Epidermal melanocyte (primary cell): ENCODE results near the gene PADI1.

Experiments
- DNase-seq: peaks from one replicate; pipeline ENCODE4 v3.0.0; 2011; ENCODE audit warnings: low spot score; ENCODE audit not compliant: insufficient read length

Gene PADI1

DNA sequence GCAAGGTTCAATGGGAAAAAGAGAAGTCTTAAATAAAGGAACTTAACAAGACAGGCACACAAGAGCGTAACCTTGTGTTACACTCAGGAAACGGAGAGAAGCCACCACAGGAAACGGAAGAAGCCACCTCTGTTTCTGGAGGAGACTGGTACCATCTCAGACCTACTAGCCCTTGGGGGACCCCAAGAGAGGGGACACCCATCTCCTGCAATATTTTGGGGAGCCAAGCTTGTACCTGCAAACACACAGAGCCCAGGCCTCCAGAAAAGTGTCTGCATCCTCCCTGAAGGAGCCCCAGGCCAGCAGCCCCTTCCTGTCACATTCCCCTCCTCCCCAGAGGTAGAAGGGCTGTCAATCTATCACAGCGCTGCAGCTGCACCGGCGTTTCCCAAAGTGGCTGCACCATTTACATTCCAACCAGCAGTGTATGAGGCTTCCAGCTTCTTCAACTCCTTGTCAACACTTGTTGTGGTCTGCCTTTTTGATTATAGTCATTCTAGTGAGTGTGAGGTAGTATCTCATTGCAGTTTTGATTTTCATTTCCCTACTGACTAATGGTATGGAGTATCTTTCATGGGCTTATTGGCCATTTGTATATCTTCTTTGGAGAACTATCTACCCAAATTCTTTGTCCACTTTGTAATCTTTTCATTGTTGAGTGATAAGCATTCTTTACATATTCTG lies 23.0 kb upstream of the PADI1 start:
- DNase-seq = no peak

DNA sequence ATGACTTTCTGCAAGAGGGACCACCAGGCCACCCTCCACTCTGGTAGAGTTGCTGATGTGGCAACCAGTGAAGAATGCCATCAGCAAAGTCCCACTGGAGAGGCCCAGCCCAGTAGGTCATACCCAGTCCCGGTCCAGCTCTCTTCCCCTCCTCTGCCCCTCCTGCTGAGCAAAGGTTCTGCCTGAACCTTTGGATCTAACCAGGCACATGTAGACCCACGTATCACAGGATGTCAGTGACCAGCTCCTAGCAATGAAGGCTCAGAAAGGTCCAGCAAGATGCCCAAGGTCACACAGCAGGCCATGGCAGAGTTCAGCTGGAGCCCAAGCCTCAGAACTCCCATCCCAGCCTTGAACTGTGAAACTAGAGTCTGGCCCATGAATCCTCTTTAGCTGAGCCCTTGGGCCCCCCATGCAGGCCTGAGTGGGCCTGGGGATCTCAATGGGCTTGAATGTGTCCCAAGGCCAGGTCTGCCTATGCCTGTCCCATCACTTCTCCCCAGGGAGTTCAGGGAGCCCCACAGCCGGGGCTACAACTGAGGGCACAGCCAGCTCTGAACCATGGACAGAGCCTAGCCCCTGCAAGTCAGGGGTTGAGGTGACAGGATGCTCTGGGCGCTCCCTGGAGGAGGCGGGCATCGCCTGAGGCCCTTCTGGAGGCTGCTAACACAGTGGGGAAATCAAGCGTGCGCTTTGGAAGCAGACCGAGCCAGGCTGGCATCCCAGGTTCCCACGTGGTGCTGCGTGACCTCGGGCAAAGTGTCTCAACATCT lies 21.4 kb upstream of the PADI1 start:
- DNase-seq = no peak

DNA sequence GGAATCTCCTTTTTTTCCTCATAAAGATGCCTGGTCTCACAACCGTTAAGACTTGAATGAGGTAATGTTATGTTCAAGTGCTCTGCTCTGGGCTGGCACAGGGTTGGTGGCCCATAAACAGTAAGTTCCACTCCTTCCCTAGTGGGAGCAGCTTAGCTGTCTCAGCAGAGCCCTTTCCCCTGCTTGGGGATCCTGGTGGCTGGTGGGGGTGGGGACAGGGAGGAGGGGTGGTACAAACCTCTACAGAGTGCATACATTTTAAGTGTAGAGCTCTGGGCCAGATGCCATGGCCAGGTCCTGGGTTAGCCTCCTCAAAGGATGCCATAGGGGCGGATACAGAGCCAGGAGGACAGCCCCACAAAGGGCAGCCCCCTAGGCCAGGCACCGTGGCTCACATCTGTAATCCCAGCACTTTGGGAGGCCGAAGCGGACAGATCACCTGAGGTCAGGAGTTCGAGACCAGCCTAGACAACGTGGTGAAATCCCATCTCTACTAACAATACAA lies 20.7 kb upstream of the PADI1 start:
- no peak for DNase-seq

DNA sequence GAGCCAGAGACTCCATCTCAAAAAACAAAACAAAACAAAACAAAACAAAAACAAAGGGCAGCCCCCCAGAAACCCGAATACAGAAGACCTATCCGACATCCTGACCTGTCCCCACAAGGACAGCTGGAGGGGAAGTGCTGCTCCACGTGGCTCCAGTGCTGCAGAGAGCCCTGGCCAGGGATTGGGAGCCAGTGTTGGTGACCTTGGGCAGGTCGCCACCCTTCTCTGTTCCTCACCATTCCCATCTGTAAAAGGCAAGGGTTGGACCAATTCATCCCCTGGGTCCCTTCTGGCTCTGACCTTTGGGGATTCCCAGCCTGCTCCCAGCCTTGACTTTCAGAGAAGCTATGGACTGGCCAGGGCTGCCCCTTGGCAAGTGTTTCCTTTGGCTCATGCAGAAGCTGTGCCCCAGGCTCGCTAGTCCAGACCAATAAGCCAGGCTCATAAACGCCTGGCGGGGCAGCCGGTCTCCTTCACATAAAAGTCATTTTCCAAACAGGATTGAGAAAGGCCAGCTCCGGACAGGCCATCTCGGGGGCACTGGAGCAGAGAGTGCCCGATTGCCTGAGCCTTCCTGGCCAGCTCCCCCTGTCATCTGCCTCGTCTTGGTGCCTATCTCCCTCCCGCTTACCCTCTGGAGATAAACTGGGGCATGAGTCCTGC lies 20.0 kb upstream of the PADI1 start:
- no peak for DNase-seq

DNA sequence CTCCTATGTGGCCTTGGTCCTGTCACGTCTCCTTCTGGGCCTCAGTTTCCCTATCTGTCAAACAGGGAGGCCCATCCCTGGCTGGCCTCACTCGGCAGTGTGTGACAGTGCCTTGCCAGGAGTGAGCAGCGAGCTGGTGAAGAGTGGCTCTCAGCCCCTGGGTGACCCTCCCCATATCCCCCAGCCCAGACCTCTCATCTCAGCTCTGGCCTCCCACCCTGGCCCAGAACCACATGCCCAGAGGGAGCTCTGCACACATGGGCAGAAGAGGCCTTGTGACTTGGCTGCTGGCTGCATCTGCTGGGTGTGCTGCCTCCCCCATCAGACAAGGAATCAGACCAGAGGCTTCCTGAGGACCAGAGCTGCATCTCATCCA lies 19.5 kb upstream of the PADI1 start:
- DNase-seq = no peak

DNA sequence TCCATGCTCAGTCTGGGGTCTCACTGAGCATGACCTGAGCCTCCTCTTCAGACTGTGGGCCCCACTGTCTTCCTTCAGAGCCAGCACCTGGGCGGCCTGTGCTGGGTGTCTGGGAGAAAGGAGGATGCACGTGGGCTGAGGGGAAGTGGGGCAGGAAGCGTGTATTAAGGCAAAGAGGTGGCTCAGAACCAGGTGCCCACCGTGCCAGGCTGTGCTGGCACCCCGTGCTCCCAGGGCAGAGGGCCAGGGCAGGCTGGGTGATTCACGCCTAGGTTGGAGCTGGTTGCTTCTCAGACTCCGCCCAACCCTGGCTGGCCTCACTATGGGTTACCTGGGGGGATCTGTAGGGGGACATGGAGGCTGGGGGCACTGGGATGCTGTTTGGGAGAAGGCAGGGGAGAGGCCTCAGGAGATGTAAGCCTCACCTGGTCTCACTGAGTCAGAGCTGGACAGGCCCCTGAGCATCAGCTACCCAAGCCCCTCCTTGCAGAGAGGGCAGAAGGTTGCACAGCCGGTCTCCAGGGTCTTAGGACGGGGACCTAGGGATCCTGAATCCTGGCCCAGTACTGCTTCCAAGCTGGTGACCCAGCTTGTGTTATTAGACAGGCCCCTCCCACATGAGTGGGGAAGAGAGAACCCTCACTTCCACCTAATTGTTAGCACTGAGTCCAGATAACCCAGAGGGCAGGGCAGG lies 18.6 kb upstream of the PADI1 start:
- DNase-seq = no peak

DNA sequence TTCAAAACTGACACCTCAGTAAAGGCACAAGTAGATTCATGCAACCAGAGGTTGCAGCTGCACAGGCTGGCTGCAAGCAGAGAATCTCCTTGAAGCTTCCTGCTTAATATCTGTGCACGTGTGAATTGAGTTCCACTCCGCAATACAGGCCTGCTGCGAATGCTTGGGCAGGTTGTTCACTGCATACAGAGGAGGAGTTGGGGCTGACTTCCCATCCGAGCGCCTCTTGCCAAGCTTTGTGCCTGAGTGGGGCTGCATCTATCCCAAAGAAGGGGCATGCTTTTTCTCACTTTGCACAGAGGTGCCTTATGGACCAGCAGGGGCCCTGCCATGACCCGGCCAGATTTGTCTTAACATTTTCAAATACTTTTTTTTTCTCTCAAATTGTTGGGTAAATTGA lies 17.9 kb upstream of the PADI1 start:
- DNase-seq = no peak

DNA sequence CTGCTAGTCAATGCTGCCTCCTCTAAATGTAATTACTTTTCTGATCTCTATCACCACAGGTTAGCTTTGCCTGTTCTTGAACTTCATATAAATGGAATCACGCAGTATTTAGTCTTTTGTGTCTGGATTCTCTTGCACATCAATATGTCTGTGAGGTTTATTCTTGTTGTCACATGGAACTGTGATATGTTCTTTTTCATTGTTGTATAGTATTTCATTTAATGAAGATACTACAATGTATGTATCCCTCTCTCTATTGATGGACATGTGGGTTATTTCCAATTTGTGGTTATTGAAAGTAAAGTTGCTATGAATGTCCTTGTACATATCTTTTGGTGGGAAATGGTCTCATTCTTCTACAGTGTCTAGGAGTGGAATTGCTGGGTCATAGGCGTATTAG lies 16.7 kb upstream of the PADI1 start:
- no peak for DNase-seq

DNA sequence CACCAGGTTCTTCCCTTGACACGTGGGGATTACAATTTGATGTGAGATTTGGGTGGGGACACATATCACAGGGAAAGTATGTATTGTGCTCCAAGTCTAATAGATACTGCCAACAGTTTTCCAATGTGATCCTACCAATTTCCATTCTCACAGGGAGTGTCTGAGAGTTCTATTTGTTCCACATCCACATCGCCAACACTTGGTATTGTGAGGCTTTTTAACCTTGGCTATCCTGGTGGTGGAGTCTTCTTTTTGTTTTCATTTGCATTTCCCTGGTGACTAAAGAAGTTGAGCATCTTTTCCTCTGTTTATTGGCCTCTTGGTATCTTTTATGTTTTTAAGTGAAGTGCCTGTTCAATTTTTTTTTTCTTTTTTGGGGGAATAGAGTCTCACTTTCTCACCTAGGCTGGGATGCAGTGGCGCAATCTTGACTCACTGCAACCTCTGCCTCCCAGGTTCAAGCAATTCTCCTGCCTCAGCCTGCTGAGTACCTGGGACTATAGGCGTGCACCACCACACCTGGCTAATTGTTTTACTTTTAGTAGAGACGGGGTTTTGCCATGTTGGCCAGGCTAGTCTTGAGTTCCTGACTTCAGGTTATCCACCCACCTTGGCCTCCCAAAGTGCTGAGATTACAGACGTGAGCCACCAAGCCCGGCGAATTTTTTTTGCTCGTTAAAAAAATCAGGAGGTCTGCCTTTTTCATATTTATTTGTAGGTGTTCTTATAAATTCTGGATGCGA lies 15.9 kb upstream of the PADI1 start:
- DNase-seq = no peak

DNA sequence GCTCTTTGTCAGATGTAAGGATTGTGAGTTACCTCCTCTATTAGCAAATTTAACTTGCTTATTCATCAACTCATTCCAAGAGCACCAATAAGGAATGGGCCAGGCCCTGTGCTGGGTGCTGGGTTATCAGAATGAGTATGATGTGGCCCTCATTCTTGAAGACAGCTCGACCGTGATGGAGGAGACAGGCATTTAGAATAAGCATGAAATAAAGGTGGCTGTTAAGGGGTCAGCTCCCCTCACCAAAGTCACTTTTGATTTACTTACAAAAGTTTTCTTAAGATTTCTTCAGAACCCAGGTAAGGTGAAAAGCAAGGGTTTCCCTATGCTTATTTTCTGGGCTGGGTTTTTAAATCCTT lies 15.3 kb upstream of the PADI1 start:
- no peak for DNase-seq

DNA sequence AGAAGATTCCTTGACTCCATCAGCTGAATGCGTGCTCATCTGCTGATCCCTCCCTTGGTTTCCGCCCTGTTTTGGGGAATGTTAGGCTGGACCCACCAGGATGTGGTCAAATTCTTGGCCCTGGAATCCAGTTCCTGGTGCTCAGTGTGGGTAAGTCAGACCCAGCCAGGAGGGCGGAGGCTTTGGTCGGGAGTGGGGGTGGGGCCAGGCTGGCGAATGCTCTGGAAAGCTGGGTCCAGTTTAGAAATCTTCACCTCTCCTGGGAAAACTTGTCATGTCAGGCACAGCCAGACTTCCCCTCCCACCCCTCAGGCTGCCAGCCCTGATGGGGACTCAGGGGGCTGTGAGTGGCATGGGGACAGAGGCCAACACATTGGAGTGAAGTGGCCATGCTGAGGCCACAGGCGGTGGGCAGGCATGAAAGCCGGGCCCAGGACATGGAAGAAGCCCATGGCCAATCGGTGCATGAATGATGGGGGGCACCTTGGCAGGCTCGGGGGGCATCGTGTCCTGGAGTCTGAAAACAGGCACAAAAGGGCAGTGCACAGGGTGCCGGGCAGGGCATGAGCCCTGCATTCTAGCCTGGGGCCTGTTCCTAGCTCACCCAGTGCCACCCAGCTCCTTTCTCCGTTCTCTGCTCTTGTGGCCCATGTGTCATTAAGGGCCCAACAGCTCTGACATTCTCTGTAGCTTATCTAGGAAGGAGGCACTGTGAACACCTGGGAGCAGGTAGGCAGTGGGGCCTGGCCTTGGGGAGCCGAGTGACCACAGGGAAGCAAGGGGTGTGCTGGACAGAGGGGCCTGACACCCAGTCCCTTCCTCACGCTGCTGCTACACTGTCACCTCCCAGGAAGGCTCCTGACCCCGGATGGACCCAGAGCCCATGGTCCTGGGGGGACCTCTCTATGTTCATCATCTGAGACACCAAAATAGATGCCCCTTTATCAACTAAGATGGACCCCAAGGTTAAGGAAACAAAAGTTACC lies 14.6 kb upstream of the PADI1 start:
- peak; percentile 49 for DNase-seq

DNA sequence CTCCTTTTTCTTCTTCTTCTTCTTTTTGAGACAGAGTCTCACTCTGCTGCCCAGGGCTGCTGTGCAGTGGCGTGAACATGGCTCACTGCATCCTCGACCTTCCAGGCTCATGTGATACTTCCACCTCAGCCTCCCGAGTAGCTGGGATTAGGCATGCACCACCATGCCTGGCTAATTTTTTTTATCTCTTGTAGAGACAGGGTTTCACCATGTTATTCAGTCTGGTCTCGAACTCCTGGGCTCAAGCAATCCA lies 13.0 kb upstream of the PADI1 start:
- DNase-seq = no peak

DNA sequence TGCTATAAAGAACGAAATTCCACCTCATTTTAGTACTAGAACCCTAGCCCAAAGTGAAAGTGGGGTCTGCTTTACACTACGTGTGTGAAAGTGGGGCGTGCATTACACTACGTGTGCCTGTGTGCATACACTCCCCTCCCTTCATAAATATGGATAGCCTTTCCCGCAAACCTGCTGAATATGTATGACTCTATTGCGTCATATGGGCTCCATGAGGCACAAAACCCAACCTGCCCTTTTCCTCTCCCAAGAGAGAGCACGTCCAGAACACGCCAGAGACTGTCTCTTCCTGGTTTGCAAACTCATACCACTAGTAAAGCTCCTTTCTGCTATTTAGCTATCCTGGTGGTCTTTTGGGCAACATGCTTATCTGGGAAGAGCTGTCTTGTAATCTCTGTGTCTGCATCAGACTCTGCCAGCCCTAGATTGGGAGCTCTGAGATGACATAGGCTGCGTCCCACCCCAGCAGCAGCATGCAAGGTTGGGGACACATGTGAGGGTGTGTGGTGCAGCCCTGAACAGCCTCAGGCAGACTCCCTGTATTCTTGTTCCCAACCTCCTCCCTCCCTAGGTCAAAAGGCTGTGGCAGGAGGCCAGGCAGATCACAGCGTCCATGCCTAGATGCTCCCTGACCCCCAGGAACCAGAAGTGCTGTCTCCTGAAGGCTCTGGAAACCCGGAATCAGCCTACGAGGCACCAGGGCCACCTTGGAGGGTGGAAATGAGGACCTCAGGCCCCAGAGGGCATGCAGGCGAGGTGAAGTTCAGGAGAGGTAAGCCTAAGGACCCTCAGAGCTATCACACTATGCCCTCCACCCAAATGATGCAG lies 12.3 kb upstream of the PADI1 start:
- no peak for DNase-seq

DNA sequence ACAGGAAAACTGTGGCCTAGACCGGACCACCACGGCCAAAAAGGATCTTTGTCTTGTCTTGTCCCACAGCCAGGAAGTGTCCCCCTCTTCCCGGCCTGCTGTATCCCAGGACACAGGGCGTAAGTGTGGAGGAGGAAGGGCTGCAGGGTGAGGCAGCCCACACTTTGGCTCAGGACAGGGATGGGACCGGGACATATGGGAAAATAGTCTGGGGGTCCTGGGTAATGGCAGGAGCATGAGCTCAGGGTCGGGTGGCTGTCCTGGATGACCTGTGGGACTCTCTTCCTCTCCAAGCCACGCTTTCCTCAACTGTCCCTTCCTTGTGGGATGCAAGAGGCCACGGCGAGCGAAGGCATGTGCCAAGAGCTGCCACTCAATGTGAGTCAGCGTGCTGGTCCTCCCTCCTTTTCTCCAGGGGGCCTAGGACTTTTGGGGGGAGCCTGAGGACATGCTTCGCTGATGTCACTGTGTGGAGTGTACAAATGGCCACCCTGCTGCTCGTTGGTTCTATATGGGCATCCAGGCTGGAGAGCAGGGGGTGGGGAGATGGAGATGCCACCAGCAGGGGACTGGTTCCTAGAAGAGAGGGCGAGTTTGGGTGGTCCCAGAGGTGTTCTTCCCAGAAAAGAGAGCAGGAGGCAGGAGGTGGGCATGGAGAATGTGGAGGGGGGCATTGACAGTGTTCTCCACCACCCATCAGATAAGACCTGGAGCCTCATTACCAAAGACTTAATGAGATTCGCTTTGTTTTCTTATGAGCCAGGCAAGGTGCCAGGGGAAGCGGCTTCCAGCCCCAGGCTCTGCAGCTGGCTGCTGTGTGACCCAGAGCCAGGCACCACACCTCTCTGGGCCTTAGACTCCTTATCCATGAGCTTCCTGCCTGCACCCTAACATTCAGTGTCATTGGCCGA lies 11.5 kb upstream of the PADI1 start:
- DNase-seq = no peak

DNA sequence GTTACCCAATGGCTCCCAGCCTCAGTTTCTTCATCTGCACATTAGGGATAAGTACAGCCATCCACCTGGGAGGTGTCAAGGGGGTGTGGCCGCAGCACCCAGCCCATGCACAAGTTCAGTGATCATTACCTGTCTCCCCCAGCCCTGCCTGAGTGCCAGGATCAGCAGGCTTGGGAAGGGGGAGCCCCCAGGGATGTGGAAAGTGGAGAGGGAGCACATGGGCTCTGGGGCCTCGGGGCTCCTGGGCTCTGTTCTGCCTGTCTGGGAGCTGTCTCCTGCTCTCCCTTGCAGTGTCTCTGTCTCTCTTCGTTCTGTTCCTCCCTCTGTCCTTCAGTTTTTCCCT lies 10.8 kb upstream of the PADI1 start:
- no peak for DNase-seq

DNA sequence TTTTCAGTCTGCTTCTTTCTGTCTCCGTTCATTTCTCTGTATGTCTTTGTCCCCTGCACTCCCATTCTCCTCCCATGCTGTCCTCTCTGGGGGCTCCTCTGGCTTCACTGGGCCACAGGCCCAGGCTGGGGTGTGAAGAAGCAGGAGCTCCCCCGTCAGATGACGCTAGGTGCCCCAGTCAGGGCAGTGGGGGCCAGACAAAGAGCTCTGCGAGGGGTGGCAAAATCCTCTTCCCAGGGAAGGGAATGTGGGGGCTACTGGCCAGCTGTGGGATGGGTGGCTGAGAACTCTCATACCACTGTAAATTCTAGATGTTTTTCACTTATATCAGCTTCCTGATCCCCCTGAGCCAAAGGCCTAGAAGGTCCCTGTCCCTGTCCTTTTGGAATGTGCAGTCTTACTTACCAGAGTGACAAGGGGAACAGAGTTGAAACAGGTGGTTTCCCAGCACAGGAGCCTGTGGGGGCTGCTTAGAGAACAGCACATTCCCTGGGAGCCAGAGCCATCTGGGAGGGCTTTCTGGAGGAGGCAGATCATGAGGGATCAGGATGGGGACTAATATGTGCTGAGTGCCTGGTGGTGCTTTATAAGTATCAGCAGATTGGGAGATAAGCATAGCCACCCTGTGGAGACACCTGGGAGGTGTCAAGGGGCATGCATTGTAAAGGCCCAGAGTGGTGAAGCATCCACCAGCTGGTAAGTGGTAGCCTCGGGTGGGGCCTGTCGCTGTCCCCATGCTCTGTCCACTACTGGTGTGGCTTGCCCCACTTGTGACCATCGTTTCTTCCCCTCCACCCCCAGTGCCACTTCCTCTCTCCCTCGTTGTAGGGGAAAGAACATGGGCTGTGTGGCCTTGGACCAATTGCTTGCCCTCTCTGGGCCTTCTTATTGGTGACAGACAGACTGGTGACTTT lies 10.1 kb upstream of the PADI1 start:
- DNase-seq = no peak

DNA sequence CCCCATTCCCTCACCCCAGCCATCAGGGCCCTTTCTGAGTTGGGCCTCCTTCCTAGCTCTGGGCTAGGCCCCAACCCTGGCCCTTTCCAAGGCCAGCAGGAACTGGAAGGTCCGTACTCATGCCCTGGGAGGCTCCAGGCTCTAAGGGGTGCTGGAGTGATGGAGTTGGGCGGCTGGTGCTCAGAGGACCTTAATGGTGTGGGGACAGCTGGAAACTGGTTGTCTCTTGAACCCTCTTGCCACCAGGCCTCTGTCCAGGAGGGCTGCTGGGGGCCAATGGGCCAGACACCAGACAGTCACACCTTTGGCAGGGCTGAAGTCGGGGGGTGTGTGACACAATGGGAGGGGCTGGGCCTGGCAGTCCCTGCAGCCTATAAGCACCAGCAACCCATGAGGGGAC lies 9.2 kb upstream of the PADI1 start:
- DNase-seq = no peak
